Spleen (tissue), 11 donors: ENCODE results near the gene PAM. TPM values are rescaled to one million over a fixed set of nuclear protein-coding genes. Genes with fewer than 3 reads are reported as not detected.

ENCODE experiments used
- DNase-seq: peaks from one replicate; pipeline ENCODE4 v3.0.0-alpha.2; 2020
- H3K27ac ChIP-seq, 8 donors: fragments of 200-600 bp; sonication (generic) in 7 of 8; 1 replicate in 4 of 8; 2 replicates in 4 of 8; pipeline versions ENCODE4 v1.5.0 to v1.8.0; 2016 to 2021; ENCODE audit warnings: inconsistent platforms in 4 of 8, mild to moderate bottlenecking in 4 of 8, moderate library complexity in 1 of 8
- H3K27me3 ChIP-seq, 7 donors: fragments of 200-600 bp; sonication (generic) in 6 of 7; replicated peaks in 1 of 7; 1 replicate in 4 of 7; 2 replicates in 3 of 7; pipeline versions ENCODE4 v1.5.0 to v1.8.0; 2016 to 2021; ENCODE audit warnings: inconsistent platforms in 3 of 7, mild to moderate bottlenecking in 1 of 7
- H3K36me3 ChIP-seq, 6 donors: fragments of 200-600 bp; sonication (generic) in 5 of 6; 1 replicate in 4 of 6; 2 replicates in 2 of 6; pipeline versions ENCODE4 v1.5.0 to v1.8.0; 2016 to 2021; ENCODE audit warnings: inconsistent platforms in 2 of 6
- H3K4me1 ChIP-seq, 6 donors: fragments of 200-600 bp; sonication (generic) in 5 of 6; 1 replicate in 3 of 6; 2 replicates in 3 of 6; pipeline versions ENCODE4 v1.5.0 to v1.8.0; 2016 to 2021; ENCODE audit warnings: inconsistent platforms in 3 of 6
- H3K4me3 ChIP-seq, 8 donors: fragments of 200-600 bp; sonication (generic) in 7 of 8; 1 replicate in 4 of 8; 2 replicates in 4 of 8; pipeline versions ENCODE4 v1.5.0 to v1.8.0; 2016 to 2021; ENCODE audit warnings: inconsistent platforms in 4 of 8, mild to moderate bottlenecking in 4 of 8, moderate library complexity in 2 of 8
- H3K9me3 ChIP-seq, 8 donors: fragments of 200-600 bp; sonication (generic) in 7 of 8; 1 replicate in 4 of 8; 2 replicates in 4 of 8; pipeline versions ENCODE4 v1.5.0 to v1.8.0; 2016 to 2021; ENCODE audit warnings: inconsistent platforms in 4 of 8
- CTCF ChIP-seq, 11 experiments: fragments of 200-600 bp in 7 of 11; fragments of 450-650 bp in 4 of 11; sonication (generic) in 4 of 11; IDR thresholded peaks in 8 of 11; conservative IDR thresholded peaks in 3 of 11; 1 replicate in 7 of 11; 2 replicates in 4 of 11; pipeline versions ENCODE4 v1.4.0 to v1.8.0; 2016 to 2021; ENCODE audit warnings: antibody characterized with exemption in 11 of 11, inconsistent platforms in 4 of 11, mild to moderate bottlenecking in 1 of 11
- POLR2A ChIP-seq, 3 donors: fragments of 450-650 bp; IDR thresholded peaks; one replicate each; pipeline ENCODE4 v1.5.1; 2017; ENCODE audit warnings: antibody characterized with exemption in 3 of 3, mild to moderate bottlenecking in 1 of 3
- POLR2AphosphoS5 ChIP-seq, 3 donors: sonication (generic); formaldehyde crosslinking; IDR thresholded peaks; one replicate each; pipeline ENCODE4 v1.5.1; 2017; ENCODE audit warnings: antibody characterized with exemption in 3 of 3
- WGBS, 5 donors: extraction: QIAGEN DNeasy Blood & Tissue Kit in 3 of 5; methylation state at CpG; one replicate each; pipeline versions ENCODE4 v1.1.5 to v1.1.7; 2013 to 2018; 5-methylcytosine and 5-hydroxymethylcytosine counted together
- intact Hi-C: fragments of 100-400 bp; cut with DNase I; formaldehyde crosslinking; loops from one replicate; pipeline ENCODE4 v1.15.0; 2023; ENCODE audit warnings: low total_unique reads
- polyA plus RNA-seq, 3 donors: library from polyadenylated mRNA; stranded (reverse); fragments of 200-250 nt; gene quantifications; one replicate each; pipeline ENCODE4 v1.2.1, GENCODE V29; 2013
- total RNA-seq, 7 donors: library from RNA; depleted of rRNA in 3 of 7; stranded (reverse); fragments of >200 nt in 3 of 7; fragmentation: NEBNext Ultra II Directional in 4 of 7; extraction: Animal tissue kit (Norgen Biotek cat#: 25700) in 4 of 7; gene quantifications; one replicate each; pipeline versions ENCODE4 v1.1.0 to v1.2.1, GENCODE V29; 2016 to 2021
- donor health status: healthy with polysubstance abuse.
- donor health status: DM: no; HTN: no; CAD: no; lungs with moderate emphysema.
- donor health status: DM: no; HTN: no; CAD: no.
- donor health status: Bipolar disorder and iron deficiency.
- donor health status: healthy.
- donor health status: DM: no; HTN: no; CAD: no.
- donor health status: DM: yes; HTN: yes; CAD: no.

The PAM gene
- total and polyA plus RNA-seq, 10 donors, result 37.4 to 155 (median 110) TPM

GRCh38 chr5:102767862-102768261 lies 12.8 kb downstream of the PAM start:
- no peak for TF ChIP-seq POLR2AphosphoS5 (IDR thresholded peaks at IDR 0.05)
- TF ChIP-seq POLR2A (IDR thresholded peaks at IDR 0.05), result no peak
- no peak for TF ChIP-seq CTCF (IDR thresholded peaks at IDR 0.05 in 8 of 11, conservative IDR thresholded peaks at IDR 0.05 in 3 of 11)
- WGBS, 5 donors, result 59 to 90% (median 77%) methylated on average over 2 of the region's 2 CpGs
- Histone ChIP-seq H3K9me3 (no peaks in the 10 kb centered on the region), H3K27me3 (no peaks in the 10 kb centered on the region), H3K4me3 (no peak overlapping the region), H3K4me1 (peaks cover 9 to 65% (median 34%) of the 10 kb centered on the region in 6 donors), H3K36me3 (no peaks in the 10 kb centered on the region), H3K27ac (no peak overlapping the region)
- DNase-seq, result no peak
- intact Hi-C loops, result loop anchor here (10.0 kb wide), 1 partner anchor 347 kb away; no protein-coding TSS in a partner anchor

DNA sequence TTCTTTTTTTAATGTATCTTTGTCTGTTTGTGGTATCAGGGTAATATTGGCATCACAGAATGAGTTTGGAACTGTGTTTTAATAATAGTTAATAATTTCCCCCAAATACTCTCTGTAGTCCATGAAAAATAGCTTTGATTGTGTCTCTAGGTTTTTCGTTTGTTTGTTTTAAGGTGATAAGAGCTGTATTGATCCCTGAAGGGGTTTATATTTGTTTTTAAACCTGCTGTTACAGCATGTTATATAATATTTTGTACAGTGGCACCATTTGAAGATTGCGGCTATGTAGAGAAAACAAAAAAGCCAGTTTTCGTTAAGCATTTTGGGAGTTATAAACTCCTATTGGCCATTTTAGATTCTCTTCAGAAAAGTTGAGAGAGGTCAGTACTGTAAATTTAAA lies 15.7 kb downstream of the PAM start:
- TF ChIP-seq CTCF (IDR thresholded peaks at IDR 0.05 in 8 of 11, conservative IDR thresholded peaks at IDR 0.05 in 3 of 11) (no peak), POLR2A (IDR thresholded peaks at IDR 0.05) (no peak), POLR2AphosphoS5 (IDR thresholded peaks at IDR 0.05) (no peak)
- Histone ChIP-seq H3K4me3 (no peak overlapping the region), H3K36me3 (no peaks in the 10 kb centered on the region), H3K27me3 (no peaks in the 10 kb centered on the region), H3K4me1 (peaks cover 9 to 41% (median 18%) of the 10 kb centered on the region in 6 donors), H3K27ac (peak overlapping the region in 5 of 8 donors; percentile 64 to 78 (median 74)), H3K9me3 (no peaks in the 10 kb centered on the region)
- DNase-seq, result no peak
- intact Hi-C loops, result no loop called here
- WGBS, 5 donors, result 91 to 97% (median 96%) methylated on average over 3 of the region's 3 CpGs

DNA sequence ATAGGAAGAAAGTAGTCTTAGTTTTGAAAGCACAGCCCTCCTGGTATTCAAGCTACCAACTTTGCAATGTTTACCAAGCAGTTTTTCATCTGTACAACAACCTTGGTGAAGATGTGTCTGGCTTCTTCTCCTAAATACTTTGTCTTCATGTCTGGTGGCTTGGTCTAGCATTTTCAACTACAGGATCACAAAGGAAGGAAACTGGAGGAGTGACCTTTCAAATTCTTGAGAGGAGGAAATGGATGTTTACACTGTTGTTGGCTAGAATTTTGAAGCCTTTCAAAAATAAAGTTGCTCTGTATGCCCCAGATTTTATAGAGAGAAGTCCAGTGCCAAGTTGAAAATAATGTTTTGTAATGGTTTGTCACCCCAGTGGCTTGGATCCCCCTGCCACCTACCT lies 16.3 kb downstream of the PAM start:
- Histone ChIP-seq H3K36me3 (no peaks in the 10 kb centered on the region), H3K9me3 (no peaks in the 10 kb centered on the region), H3K27me3 (no peaks in the 10 kb centered on the region), H3K4me1 (peaks cover 9 to 35% (median 18%) of the 10 kb centered on the region in 6 donors), H3K27ac (peak overlapping the region in 7 of 8 donors; percentile 35 to 78 (median 67)), H3K4me3 (no peak overlapping the region)
- TF ChIP-seq CTCF (IDR thresholded peaks at IDR 0.05 in 8 of 11, conservative IDR thresholded peaks at IDR 0.05 in 3 of 11), result no peak
- TF ChIP-seq POLR2AphosphoS5 (IDR thresholded peaks at IDR 0.05), result no peak
- intact Hi-C loops, result no loop called here
- no peak for DNase-seq

GRCh38 chr5:102772273-102772672 lies 17.2 kb downstream of the PAM start:
- intact Hi-C loops, result no loop called here
- H3K9me3 ChIP-seq, result no peaks in the 10 kb centered on the region
- 43 to 89% (median 74%) methylated on average over 1 of the region's 1 CpG for WGBS, 5 donors

More at GRCh38 chr5:102772273-102772672, 17.2 kb downstream of the PAM start:
- no peak for DNase-seq
- H3K27ac ChIP-seq, result peak overlapping the region in 6 of 8 donors; percentile 35 to 78 (median 70)
- no peak overlapping the region for H3K4me3 ChIP-seq
- H3K4me1 ChIP-seq, result peaks cover 9 to 30% (median 18%) of the 10 kb centered on the region in 6 donors
- no peaks in the 10 kb centered on the region for H3K27me3 ChIP-seq
- H3K36me3 ChIP-seq, result no peaks in the 10 kb centered on the region
- TF ChIP-seq POLR2A (IDR thresholded peaks at IDR 0.05) (no peak), POLR2AphosphoS5 (IDR thresholded peaks at IDR 0.05) (no peak), CTCF (IDR thresholded peaks at IDR 0.05 in 8 of 11, conservative IDR thresholded peaks at IDR 0.05 in 3 of 11) (no peak)
